Caco-2 (cell line): ENCODE results near the gene CCDC185. TPM values are rescaled to one million over a fixed set of nuclear protein-coding genes. Genes with fewer than 3 reads are reported as not detected.
A peak's percentile ranks its signal among the peaks of the same experiment; 100 is the strongest.

Source experiments
- BruUV-seq: library from RNA; stranded (reverse); fragments of 400-500 nt; replicated peaks from 2 replicates; lab custom pipeline; 2021; lab: Mats Ljungman, UMichigan
- CTCF ChIA-PET: fragments of 300-600 bp; sonication (Branson Sonifier 250); formaldehyde crosslinking; loops from one replicate; lab custom pipeline; 2022; ENCODE audit warnings: antibody characterized with exemption; lab: Charles Lee
- POLR2A ChIA-PET: fragments of 300-600 bp; sonication (Branson Sonifier 250); formaldehyde crosslinking; loops from one replicate; lab custom pipeline; 2022; ENCODE audit warnings: antibody characterized with exemption; lab: Charles Lee
- DNase-seq, 2 experiments: peaks; one replicate each; pipeline versions ENCODE4 v3.0.0 to v3.0.0-alpha.2; 2020 to 2022
- H3K27me3 ChIP-seq: replicated peaks from 2 replicates; pipeline ENCODE4 v1.6.0; 2011; ENCODE audit warnings: low read length; ENCODE audit not compliant: control insufficient read depth, insufficient read depth
- H3K36me3 ChIP-seq: 2 replicates; pipeline ENCODE4 v1.5.1; 2011; ENCODE audit warnings: low read length; ENCODE audit not compliant: control insufficient read depth, insufficient read depth
- H3K4me1 ChIP-seq: fragments of 250-450 bp; sonication (Bioruptor Pico); 2 replicates; pipeline ENCODE4 v1.5.1; 2020; ENCODE audit warnings: mild to moderate bottlenecking
- H3K4me3 ChIP-seq: 2 replicates; pipeline ENCODE4 v1.5.1; 2011; ENCODE audit warnings: low read depth, mild to moderate bottlenecking, control low read depth, low read length
- H3K9me3 ChIP-seq: fragments of 250-450 bp; sonication (Bioruptor Pico); 2 replicates; pipeline ENCODE4 v1.5.1; 2020; ENCODE audit warnings: mild to moderate bottlenecking, moderate library complexity
- H3K27ac Mint-ChIP-seq: one replicate; pipeline ENCODE4 v1.8.0; 2022; ENCODE audit warnings: mixed read lengths; ENCODE audit not compliant: unreplicated experiment
- H3K27me3 Mint-ChIP-seq: one replicate; pipeline ENCODE4 v1.8.0; 2022; ENCODE audit warnings: mixed read lengths; ENCODE audit not compliant: insufficient read depth, unreplicated experiment
- H3K36me3 Mint-ChIP-seq: one replicate; pipeline ENCODE4 v1.8.0; 2022; ENCODE audit warnings: mild to moderate bottlenecking, mixed read lengths; ENCODE audit not compliant: insufficient read depth, unreplicated experiment
- H3K4me1 Mint-ChIP-seq: one replicate; pipeline ENCODE4 v1.8.0; 2022; ENCODE audit warnings: low read depth, mixed read lengths; ENCODE audit not compliant: unreplicated experiment
- H3K4me3 Mint-ChIP-seq: one replicate; pipeline ENCODE4 v1.8.0; 2022; ENCODE audit warnings: mild to moderate bottlenecking, moderate library complexity, mixed read lengths; ENCODE audit not compliant: unreplicated experiment
- H3K9me3 Mint-ChIP-seq: one replicate; pipeline ENCODE4 v1.8.0; 2022; ENCODE audit warnings: mixed read lengths; ENCODE audit not compliant: unreplicated experiment
- intact Hi-C: fragments of 100-400 bp; cut with micrococcal nuclease; formaldehyde crosslinking; loops from one replicate; pipeline ENCODE4 v1.10.0; 2022; ENCODE audit not compliant: unreplicated experiment
- total RNA-seq: library from RNA; stranded (reverse); gene quantifications from 2 replicates; pipeline ENCODE4 v1.2.3, GENCODE V29; 2022
- TF ChIP-seq, protein P1 (sequence below), 2 experiments: fragments of 200-600 bp in 1 of 2; IDR thresholded peaks; 1 replicate in 1 of 2; 2 replicates in 1 of 2; pipeline versions ENCODE4 v1.5.1 to v1.8.0; 2011 to 2022; ENCODE audit warnings: antibody characterized with exemption in 1 of 2, control low read depth in 1 of 2, inconsistent platforms in 1 of 2, low read depth in 1 of 2, low read length in 1 of 2, mild to moderate bottlenecking in 1 of 2, moderate library complexity in 1 of 2; ENCODE audit not compliant: insufficient read depth in 1 of 2, severe bottlenecking in 1 of 2, unreplicated experiment in 1 of 2

Gene CCDC185
- total RNA-seq, 1 experiment from 2014 or later = not detected

DNA sequence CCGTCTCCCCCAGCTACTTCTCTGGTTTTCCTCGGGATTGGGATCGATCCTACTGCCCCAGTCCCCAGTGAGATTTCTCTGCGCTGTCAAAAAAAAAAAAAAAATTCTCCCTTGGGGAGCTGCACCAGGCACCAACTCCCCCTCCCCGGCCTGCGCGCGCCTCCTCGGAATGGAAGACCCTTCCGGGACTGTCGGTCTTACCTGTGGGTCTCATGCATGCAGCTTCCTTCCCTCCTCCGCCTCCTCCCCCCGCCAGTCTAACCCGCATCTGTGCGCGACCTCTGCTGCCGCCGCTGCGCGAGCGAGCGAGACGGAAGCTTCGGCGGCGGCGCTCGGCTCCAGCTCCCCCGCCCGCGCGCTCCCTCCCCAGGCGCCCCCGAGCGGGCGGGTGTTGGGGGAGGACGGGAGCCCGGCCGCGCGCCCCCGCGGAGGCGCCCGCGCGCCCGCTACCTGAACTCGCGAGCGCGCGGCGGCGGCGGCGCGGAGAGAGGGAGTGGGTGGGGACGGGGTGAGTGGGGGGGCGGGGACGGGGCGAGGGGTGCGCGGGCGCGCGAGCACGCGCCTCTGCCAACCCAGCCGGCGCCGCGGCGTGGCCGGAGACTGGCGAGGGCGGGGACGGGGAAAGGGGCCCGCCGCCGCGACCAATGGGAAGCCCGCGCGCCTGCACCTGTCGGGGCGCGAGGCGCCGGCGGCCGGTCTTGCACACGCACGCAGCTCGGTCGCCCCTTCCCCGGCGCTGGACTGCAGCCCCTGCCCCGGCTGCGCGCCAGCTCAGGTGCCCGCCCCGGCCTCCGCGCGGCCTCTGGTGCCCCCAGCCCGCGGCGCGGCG lies 29.1 kb upstream of the CCDC185 start, which contains the start of gene SUSD4:
TSS of gene SUSD4 (minus strand) at position 321 of the 829 bp plus-strand sequence. CDS start 751 bp downstream, outside the sequence.
- Histone ChIP-seq H3K36me3 (no peaks in the 10 kb centered on the region), H3K27me3 (no peaks in the 10 kb centered on the region; the same call in 1 of the 2 replicates), H3K9me3 (no peaks in the 10 kb centered on the region), H3K4me3 (peak within 1 kb of the TSS; percentile 42), H3K4me1 (no peaks in the 10 kb centered on the region; the same call in 1 of the 2 replicates)
- peak; percentile 59 to 84 for DNase-seq
- intact Hi-C loops = loop anchor here (2.0 to 5.0 kb wide), 4 partner anchors 59 to 232 kb away; no protein-coding TSS in a partner anchor
- Mint-ChIP-seq H3K27ac (peak within 1 kb of the TSS; percentile 11), H3K9me3 (no peaks in the 10 kb centered on the region), H3K4me1 (peaks cover 5% of the 10 kb centered on the region), H3K4me3 (peak within 1 kb of the TSS; percentile 92), H3K27me3 (no peaks in the 10 kb centered on the region), H3K36me3 (no peaks in the 10 kb centered on the region)
- ChIA-PET CTCF (interaction anchor here (0.5 to 3.1 kb wide), 8 partner anchors 53 to 566 kb away, joined by 3 to 19 read pairs (median 5); no protein-coding TSS in a partner anchor), POLR2A (interaction anchor here (0.9 kb wide), 1 partner anchor 59 kb away, joined by 3 read pairs; no protein-coding TSS in a partner anchor)
- TF ChIP-seq, protein P1, sequence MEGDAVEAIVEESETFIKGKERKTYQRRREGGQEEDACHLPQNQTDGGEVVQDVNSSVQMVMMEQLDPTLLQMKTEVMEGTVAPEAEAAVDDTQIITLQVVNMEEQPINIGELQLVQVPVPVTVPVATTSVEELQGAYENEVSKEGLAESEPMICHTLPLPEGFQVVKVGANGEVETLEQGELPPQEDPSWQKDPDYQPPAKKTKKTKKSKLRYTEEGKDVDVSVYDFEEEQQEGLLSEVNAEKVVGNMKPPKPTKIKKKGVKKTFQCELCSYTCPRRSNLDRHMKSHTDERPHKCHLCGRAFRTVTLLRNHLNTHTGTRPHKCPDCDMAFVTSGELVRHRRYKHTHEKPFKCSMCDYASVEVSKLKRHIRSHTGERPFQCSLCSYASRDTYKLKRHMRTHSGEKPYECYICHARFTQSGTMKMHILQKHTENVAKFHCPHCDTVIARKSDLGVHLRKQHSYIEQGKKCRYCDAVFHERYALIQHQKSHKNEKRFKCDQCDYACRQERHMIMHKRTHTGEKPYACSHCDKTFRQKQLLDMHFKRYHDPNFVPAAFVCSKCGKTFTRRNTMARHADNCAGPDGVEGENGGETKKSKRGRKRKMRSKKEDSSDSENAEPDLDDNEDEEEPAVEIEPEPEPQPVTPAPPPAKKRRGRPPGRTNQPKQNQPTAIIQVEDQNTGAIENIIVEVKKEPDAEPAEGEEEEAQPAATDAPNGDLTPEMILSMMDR (IDR thresholded peaks at IDR 0.05; ENCODE audit: insufficient read depth in 1 of 2, low read depth in 1 of 2, low read length in 1 of 2, severe bottlenecking in 1 of 2, unreplicated experiment in 1 of 2) = no peak
- BruUV-seq = no TSS peak

DNA sequence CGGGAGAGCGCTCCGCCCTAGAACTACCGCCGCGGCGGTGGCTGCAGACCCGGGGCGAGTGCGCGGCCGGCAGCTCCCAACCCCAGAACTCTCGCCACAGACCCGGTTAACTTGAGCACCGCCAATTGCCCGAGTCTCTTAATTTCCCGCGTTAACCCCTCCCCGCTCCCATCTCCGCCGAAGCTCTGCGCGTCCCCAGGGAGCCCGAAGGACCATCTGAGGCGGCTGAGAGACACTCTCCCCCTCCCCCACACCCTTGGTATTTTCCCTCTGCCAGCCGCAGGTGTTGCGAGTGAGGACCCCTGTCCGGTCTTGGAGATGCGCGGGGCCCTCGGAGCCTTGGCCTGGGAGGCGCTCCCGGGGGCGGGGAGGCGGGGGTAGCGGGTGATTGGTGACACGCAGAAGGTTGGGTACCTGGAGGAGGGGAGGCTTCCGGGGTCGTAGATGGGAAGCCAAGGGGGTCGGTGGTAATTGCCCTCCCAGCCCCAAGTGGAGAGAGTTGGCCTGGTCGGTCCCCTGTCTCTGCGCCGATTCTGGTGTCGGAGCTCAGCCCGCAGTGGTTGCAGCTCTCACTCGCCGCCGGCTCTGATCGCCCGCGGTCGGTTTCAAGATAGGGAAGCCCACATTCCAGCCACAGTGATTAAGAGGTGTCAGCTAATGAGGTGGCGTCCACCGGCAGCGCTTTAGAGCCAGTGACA lies 28.4 kb upstream of the CCDC185 start:
- H3K4me1 ChIP-seq = no peaks in the 10 kb centered on the region; the same call in 1 of the 2 replicates
- POLR2A ChIA-PET = no interaction called here
- H3K27me3 ChIP-seq = no peaks in the 10 kb centered on the region; the same call in 1 of the 2 replicates
- H3K9me3 Mint-ChIP-seq = no peaks in the 10 kb centered on the region
- H3K4me3 ChIP-seq = peak overlapping the region; percentile 42
- H3K4me1 Mint-ChIP-seq = peaks cover 5% of the 10 kb centered on the region
- DNase-seq = peak; percentile 31 to 41
- H3K9me3 ChIP-seq = no peaks in the 10 kb centered on the region
- CTCF ChIA-PET = interaction anchor here (1.2 to 3.1 kb wide), 4 partner anchors 102 to 319 kb away, joined by 3 to 19 read pairs (median 10); no protein-coding TSS in a partner anchor
- no peaks in the 10 kb centered on the region for H3K27me3 Mint-ChIP-seq
- peak overlapping the region; percentile 92 for H3K4me3 Mint-ChIP-seq
- no peaks in the 10 kb centered on the region for H3K36me3 Mint-ChIP-seq
- BruUV-seq = no TSS peak
- no peak overlapping the region for H3K27ac Mint-ChIP-seq
- intact Hi-C loops = loop anchor here (2.0 to 5.0 kb wide), 4 partner anchors 58 to 233 kb away; no protein-coding TSS in a partner anchor
- no peaks in the 10 kb centered on the region for H3K36me3 ChIP-seq
- TF ChIP-seq, protein P1 (IDR thresholded peaks at IDR 0.05; ENCODE audit: insufficient read depth in 1 of 2, low read depth in 1 of 2, low read length in 1 of 2, severe bottlenecking in 1 of 2, unreplicated experiment in 1 of 2) = no peak
